Measurements from ENCODE around the gene ETAA1.

ETAA1 gene

GRCh38 chr2:67438337-67438736, 41.2 kb downstream of the ETAA1 start:
- no peak for DNase-seq

- no peak for DNase-seq
Observed at GRCh38 chr2:67445652-67446268, 48.6 kb downstream of the ETAA1 start.

- no peak for DNase-seq
Observed at GRCh38 chr2:67446491-67446911, 49.4 kb downstream of the ETAA1 start.

GRCh38 chr2:67448648-67449047, 51.5 kb downstream of the ETAA1 start:
- no peak for DNase-seq

- peak; percentile 13 for DNase-seq
Observed at GRCh38 chr2:67451086-67451832, 54.1 kb downstream of the ETAA1 start.

- peak; percentile 9 for DNase-seq
Observed at GRCh38 chr2:67453310-67453709, 56.2 kb downstream of the ETAA1 start.

GRCh38 chr2:67455219-67456142, 58.3 kb downstream of the ETAA1 start:
- no peak for DNase-seq

- no peak for DNase-seq
Observed at GRCh38 chr2:67456428-67456827, 59.3 kb downstream of the ETAA1 start.

- no peak for DNase-seq
Observed at GRCh38 chr2:67457699-67458098, 60.6 kb downstream of the ETAA1 start.

GRCh38 chr2:67459761-67460160, 62.6 kb downstream of the ETAA1 start:
- no peak for DNase-seq

All from T1000 (cell line).